GM21619 (cell line): ENCODE results near the gene AMOTL1.

Experiments used
- ATAC-seq: cut with Tn5 transposase; IDR thresholded peaks from one replicate; pipeline ENCODE4 v1.9.1; 2021; ENCODE audit not compliant: unreplicated experiment

The AMOTL1 gene

GRCh38 chr11:94871491-94872185 lies 103.5 kb downstream of the AMOTL1 start:
- no peak for ATAC-seq

GRCh38 chr11:94873916-94874540 lies 105.9 kb downstream of the AMOTL1 start:
- ATAC-seq: no peak

GRCh38 chr11:94876222-94876621 lies 108.1 kb downstream of the AMOTL1 start:
- ATAC-seq: peak; percentile 11

GRCh38 chr11:94876645-94877442 lies 108.7 kb downstream of the AMOTL1 start:
- peak; percentile 98 for ATAC-seq

GRCh38 chr11:94877443-94878200 lies 109.5 kb downstream of the AMOTL1 start:
- ATAC-seq: no peak

- no peak for ATAC-seq
These were observed 110.8 kb downstream of the AMOTL1 start for GRCh38 chr11:94879006-94879405.

- no peak for ATAC-seq
These were observed 112.1 kb downstream of the AMOTL1 start for GRCh38 chr11:94880216-94880615.

GRCh38 chr11:94882931-94883330 lies 114.8 kb downstream of the AMOTL1 start:
- ATAC-seq: no peak

- ATAC-seq: no peak
These were observed 115.7 kb downstream of the AMOTL1 start for GRCh38 chr11:94883878-94884277.

GRCh38 chr11:94884376-94884775 lies 116.2 kb downstream of the AMOTL1 start:
- no peak for ATAC-seq

GRCh38 chr11:94885133-94885532 lies 117.0 kb downstream of the AMOTL1 start:
- ATAC-seq: peak; percentile 82

GRCh38 chr11:94885581-94885980 lies 117.4 kb downstream of the AMOTL1 start:
- ATAC-seq: no peak

GRCh38 chr11:94888204-94888603 lies 120.0 kb downstream of the AMOTL1 start:
- no peak for ATAC-seq

GRCh38 chr11:94895451-94895850 lies 127.3 kb downstream of the AMOTL1 start:
- no peak for ATAC-seq

- no peak for ATAC-seq
These were observed 127.8 kb downstream of the AMOTL1 start for GRCh38 chr11:94895971-94896370.

- no peak for ATAC-seq
These were observed 129.2 kb downstream of the AMOTL1 start for GRCh38 chr11:94897330-94897768.

- no peak for ATAC-seq
These were observed 139.1 kb downstream of the AMOTL1 start for GRCh38 chr11:94907226-94907625.

- ATAC-seq: no peak
These were observed 141.2 kb downstream of the AMOTL1 start for GRCh38 chr11:94909371-94909820.

- ATAC-seq: no peak
These were observed 142.1 kb downstream of the AMOTL1 start for GRCh38 chr11:94910270-94910669.

GRCh38 chr11:94910779-94911178 lies 142.6 kb downstream of the AMOTL1 start:
- ATAC-seq: no peak

- no peak for ATAC-seq
These were observed 144.7 kb downstream of the AMOTL1 start for GRCh38 chr11:94912806-94913205.
